Liver (tissue), 9 donors: ENCODE data around the gene ARHGAP9. TPM values are rescaled to one million over a fixed set of nuclear protein-coding genes. Genes with fewer than 3 reads are reported as not detected.

Experiments used
- DNase-seq: peaks from one replicate; pipeline ENCODE4 v3.0.0-alpha.2; 2017; ENCODE audit warnings: low spot score
- H3K27ac ChIP-seq, 2 donors: one replicate each; pipeline ENCODE4 v1.7.0; 2013; ENCODE audit warnings: inconsistent platforms in 2 of 2, low read length in 2 of 2, control low read depth in 1 of 2, low read depth in 1 of 2, mild to moderate bottlenecking in 1 of 2
- H3K27me3 ChIP-seq, 4 donors: one replicate each; pipeline versions ENCODE4 v1.6.1 to v1.7.0; 2013; ENCODE audit warnings: low read length in 3 of 4, inconsistent platforms in 1 of 4, mild to moderate bottlenecking in 1 of 4, moderate library complexity in 1 of 4; ENCODE audit not compliant: control insufficient read depth in 4 of 4, insufficient read depth in 4 of 4
- H3K36me3 ChIP-seq, 4 donors: one replicate each; pipeline versions ENCODE4 v1.6.1 to v1.7.0; 2013; ENCODE audit warnings: low read length in 3 of 4, mild to moderate bottlenecking in 3 of 4, low read depth in 1 of 4, moderate library complexity in 1 of 4; ENCODE audit not compliant: control insufficient read depth in 4 of 4, insufficient read depth in 3 of 4
- H3K4me1 ChIP-seq, 4 donors: one replicate each; pipeline versions ENCODE4 v1.6.1 to v1.7.0; 2013; ENCODE audit warnings: low read length in 3 of 4, mild to moderate bottlenecking in 3 of 4, moderate library complexity in 1 of 4; ENCODE audit not compliant: control insufficient read depth in 4 of 4, insufficient read depth in 4 of 4
- H3K4me3 ChIP-seq, 3 donors: one replicate each; pipeline versions ENCODE4 v1.6.1 to v1.7.0; 2013; ENCODE audit warnings: low read length in 3 of 3, control low read depth in 1 of 3, low read depth in 1 of 3, mild to moderate bottlenecking in 1 of 3
- H3K9ac ChIP-seq, 2 donors: one replicate each; pipeline ENCODE4 v1.7.0; 2013; ENCODE audit warnings: low read length in 2 of 2, mild to moderate bottlenecking in 2 of 2, moderate library complexity in 2 of 2, control low read depth in 1 of 2, low read depth in 1 of 2
- H3K9me3 ChIP-seq, 4 donors: one replicate each; pipeline versions ENCODE4 v1.6.1 to v1.7.0; 2013; ENCODE audit warnings: low read length in 3 of 4; ENCODE audit not compliant: control insufficient read depth in 4 of 4
- CTCF ChIP-seq: fragments of 150-350 bp; IDR thresholded peaks from 2 replicates; pipeline ENCODE4 v1.5.1; 2017; ENCODE audit warnings: improper control_type of control experiment, low read depth, low read length; ENCODE audit not compliant: missing input control
- EGR1 ChIP-seq, 2 donors: IDR thresholded peaks; 2 replicates each; pipeline ENCODE4 v1.6.1; 2016 to 2018; ENCODE audit warnings: antibody characterized with exemption in 2 of 2, low read depth in 2 of 2
- FOXA1 ChIP-seq: IDR thresholded peaks from 2 replicates; pipeline ENCODE4 v1.6.1; 2016; ENCODE audit warnings: antibody characterized with exemption
- FOXA2 ChIP-seq: IDR thresholded peaks from 2 replicates; pipeline ENCODE4 v1.6.1; 2016; ENCODE audit warnings: antibody characterized with exemption
- GABPA ChIP-seq, 2 donors: IDR thresholded peaks in 1 of 2; conservative IDR thresholded peaks in 1 of 2; 2 replicates each; pipeline ENCODE4 v1.6.1; 2016; ENCODE audit warnings: antibody characterized with exemption in 2 of 2, mild to moderate bottlenecking in 1 of 2, moderate library complexity in 1 of 2
- HNF4A ChIP-seq, 2 donors: conservative IDR thresholded peaks; 2 replicates each; pipeline ENCODE4 v1.6.1; 2016; ENCODE audit warnings: antibody characterized with exemption in 2 of 2, mild to moderate bottlenecking in 2 of 2
- HNF4G ChIP-seq: IDR thresholded peaks from 2 replicates; pipeline ENCODE4 v1.6.1; 2016; ENCODE audit warnings: antibody characterized with exemption
- JUND ChIP-seq, 2 donors: IDR thresholded peaks; 2 replicates each; pipeline ENCODE4 v1.6.1; 2016; ENCODE audit warnings: antibody characterized with exemption in 2 of 2
- MAX ChIP-seq: IDR thresholded peaks from 2 replicates; pipeline ENCODE4 v1.6.1; 2016; ENCODE audit warnings: antibody characterized with exemption
- NR2F2 ChIP-seq: IDR thresholded peaks from 2 replicates; pipeline ENCODE4 v1.6.1; 2016; ENCODE audit warnings: antibody characterized with exemption
- RAD21 ChIP-seq, 2 donors: IDR thresholded peaks; 2 replicates each; pipeline ENCODE4 v1.6.1; 2016; ENCODE audit warnings: antibody characterized with exemption in 2 of 2, mild to moderate bottlenecking in 2 of 2
- REST ChIP-seq: IDR thresholded peaks from 2 replicates; pipeline ENCODE4 v1.6.1; 2016; ENCODE audit warnings: antibody characterized with exemption, mild to moderate bottlenecking
- RXRA ChIP-seq, 2 donors: IDR thresholded peaks; 2 replicates each; pipeline ENCODE4 v1.6.1; 2017 to 2018; ENCODE audit warnings: antibody characterized with exemption in 2 of 2, mild to moderate bottlenecking in 1 of 2
- SP1 ChIP-seq: IDR thresholded peaks from 2 replicates; pipeline ENCODE4 v1.6.1; 2018; ENCODE audit warnings: antibody characterized with exemption, mild to moderate bottlenecking
- TAF1 ChIP-seq: conservative IDR thresholded peaks from 2 replicates; pipeline ENCODE4 v1.6.1; 2016; ENCODE audit warnings: antibody characterized with exemption, mild to moderate bottlenecking
- YY1 ChIP-seq: IDR thresholded peaks from 2 replicates; pipeline ENCODE4 v1.6.1; 2016; ENCODE audit warnings: antibody characterized with exemption, mild to moderate bottlenecking
- WGBS: extraction: QIAGEN DNeasy Blood & Tissue Kit; methylation state at CpG from one replicate; pipeline ENCODE4 v1.1.7; 2013; 5-methylcytosine and 5-hydroxymethylcytosine counted together
- polyA plus RNA-seq, 2 donors: library from polyadenylated mRNA; stranded (reverse) in 1 of 2; unstranded in 1 of 2; fragments of 200-250 nt in 1 of 2; fragments of >200 nt in 1 of 2; fragmentation: Nextera tagmentation in 1 of 2; extraction: Ambion mirVana in 1 of 2; gene quantifications; one replicate each; pipeline versions ENCODE4 v1.2.1 to v1.2.3, GENCODE V29; 2013 to 2015
- total RNA-seq, 2 donors: library from RNA; depleted of rRNA; stranded (reverse); fragments of >200 nt; gene quantifications; one replicate each; pipeline ENCODE4 v1.2.3, GENCODE V29; 2014
- TF ChIP-seq, protein P1 (sequence below): IDR thresholded peaks from 2 replicates; pipeline ENCODE4 v1.6.1; 2016; ENCODE audit warnings: antibody characterized with exemption
- TF ChIP-seq, protein P2 (sequence below): IDR thresholded peaks from 2 replicates; pipeline ENCODE4 v1.6.1; 2016; ENCODE audit warnings: antibody characterized with exemption
- donor health status: healthy.
- donor health status: healthy.
- donor health status: healthy.
- donor health status: healthy.
- donor health status: healthy.

The ARHGAP9 gene
- total and polyA plus RNA-seq, 4 donors = 3.0 to 12.0 (median 7.1) TPM

DNA sequence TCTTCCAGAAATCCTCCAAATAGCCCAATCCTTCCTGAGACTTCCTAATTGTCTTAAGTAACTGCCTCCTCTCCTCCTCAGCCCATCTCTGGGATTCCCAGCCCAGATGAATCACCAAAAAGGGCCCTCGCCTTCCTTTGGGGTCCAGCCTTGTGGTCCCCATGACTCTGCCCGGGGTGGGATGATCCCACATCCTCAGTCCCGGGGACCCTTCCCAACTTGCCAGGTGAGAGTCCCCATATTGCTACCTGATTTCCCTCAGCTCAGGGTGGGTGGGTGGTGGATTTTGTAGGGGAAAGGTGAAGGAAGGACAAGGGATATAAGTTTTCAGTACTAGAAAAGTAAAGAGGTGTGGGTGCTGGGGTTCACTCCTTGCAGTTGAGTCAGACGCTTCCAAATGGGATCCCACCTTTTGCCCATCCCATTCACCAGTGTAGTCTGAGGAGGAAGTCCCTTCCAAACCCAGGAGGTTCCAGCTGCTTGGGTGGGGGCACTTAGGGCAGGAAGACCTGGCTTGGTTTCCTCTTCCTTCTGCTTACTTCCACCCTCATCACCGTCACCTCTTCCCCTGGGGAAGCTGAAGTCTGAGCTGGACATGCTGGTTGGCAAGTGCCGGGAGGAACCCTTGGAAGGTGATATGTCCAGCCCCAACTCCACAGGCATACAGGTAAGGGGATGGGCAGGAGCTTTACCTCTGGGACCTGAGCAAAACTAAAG is 14.5 kb downstream of the ARHGAP9 start:
- no peak overlapping the region for H3K9ac ChIP-seq
- 84% methylated on average over 6 of the region's 6 CpGs for WGBS
- H3K4me3 ChIP-seq = no peak overlapping the region
- no peaks in the 10 kb centered on the region for H3K36me3 ChIP-seq
- H3K9me3 ChIP-seq = no peaks in the 10 kb centered on the region
- H3K27ac ChIP-seq = no peak overlapping the region
- no peak for TF ChIP-seq SP1
- no peak for TF ChIP-seq TAF1
- no peak for TF ChIP-seq HNF4A (conservative IDR thresholded peaks at IDR 0.05)
- TF ChIP-seq FOXA1 = no peak
- TF ChIP-seq HNF4G = no peak
- TF ChIP-seq JUND (IDR thresholded peaks at IDR 0.05) = no peak
- no peak for TF ChIP-seq NR2F2
- no peak for TF ChIP-seq FOXA2
- TF ChIP-seq, protein P1, sequence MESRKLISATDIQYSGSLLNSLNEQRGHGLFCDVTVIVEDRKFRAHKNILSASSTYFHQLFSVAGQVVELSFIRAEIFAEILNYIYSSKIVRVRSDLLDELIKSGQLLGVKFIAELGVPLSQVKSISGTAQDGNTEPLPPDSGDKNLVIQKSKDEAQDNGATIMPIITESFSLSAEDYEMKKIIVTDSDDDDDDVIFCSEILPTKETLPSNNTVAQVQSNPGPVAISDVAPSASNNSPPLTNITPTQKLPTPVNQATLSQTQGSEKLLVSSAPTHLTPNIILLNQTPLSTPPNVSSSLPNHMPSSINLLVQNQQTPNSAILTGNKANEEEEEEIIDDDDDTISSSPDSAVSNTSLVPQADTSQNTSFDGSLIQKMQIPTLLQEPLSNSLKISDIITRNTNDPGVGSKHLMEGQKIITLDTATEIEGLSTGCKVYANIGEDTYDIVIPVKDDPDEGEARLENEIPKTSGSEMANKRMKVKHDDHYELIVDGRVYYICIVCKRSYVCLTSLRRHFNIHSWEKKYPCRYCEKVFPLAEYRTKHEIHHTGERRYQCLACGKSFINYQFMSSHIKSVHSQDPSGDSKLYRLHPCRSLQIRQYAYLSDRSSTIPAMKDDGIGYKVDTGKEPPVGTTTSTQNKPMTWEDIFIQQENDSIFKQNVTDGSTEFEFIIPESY = no peak
- no peak for TF ChIP-seq MAX
- TF ChIP-seq, protein P2, sequence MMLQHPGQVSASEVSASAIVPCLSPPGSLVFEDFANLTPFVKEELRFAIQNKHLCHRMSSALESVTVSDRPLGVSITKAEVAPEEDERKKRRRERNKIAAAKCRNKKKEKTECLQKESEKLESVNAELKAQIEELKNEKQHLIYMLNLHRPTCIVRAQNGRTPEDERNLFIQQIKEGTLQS = no peak
- TF ChIP-seq RXRA (IDR thresholded peaks at IDR 0.05) = no peak
- peaks cover 7 to 25% (median 17%) of the 10 kb centered on the region in 4 donors for H3K4me1 ChIP-seq
- H3K27me3 ChIP-seq = no peaks in the 10 kb centered on the region
- no peak for DNase-seq

- TF ChIP-seq TAF1 (no peak), CTCF (no peak), NR2F2 (no peak), REST (no peak), RAD21 (IDR thresholded peaks at IDR 0.05) (no peak), MAX (no peak), HNF4A (conservative IDR thresholded peaks at IDR 0.05) (no peak), HNF4G (no peak), SP1 (no peak), JUND (IDR thresholded peaks at IDR 0.05) (no peak), YY1 (no peak), EGR1 (IDR thresholded peaks at IDR 0.05; ENCODE audit: low read depth in 2 of 2) (no peak), FOXA1 (no peak), GABPA (IDR thresholded peaks at IDR 0.05 in 1 of 2, conservative IDR thresholded peaks at IDR 0.05 in 1 of 2) (no peak), FOXA2 (no peak), RXRA (IDR thresholded peaks at IDR 0.05) (no peak)
- TF ChIP-seq, protein P2 = no peak
- TF ChIP-seq, protein P1 = no peak
- H3K4me3 ChIP-seq = no peak overlapping the region
- H3K9me3 ChIP-seq = no peaks in the 10 kb centered on the region
- H3K4me1 ChIP-seq = peaks cover 7 to 27% (median 17%) of the 10 kb centered on the region in 4 donors
- DNase-seq = no peak
- no peak overlapping the region for H3K27ac ChIP-seq
- H3K36me3 ChIP-seq = no peaks in the 10 kb centered on the region
- H3K27me3 ChIP-seq = no peaks in the 10 kb centered on the region
- WGBS = 94% methylated on average over 12 of the region's 12 CpGs
- no peak overlapping the region for H3K9ac ChIP-seq
Observed at GRCh38 chr12:57464569-57464968, 15.1 kb downstream of the ARHGAP9 start.
